DMS 273 (cell line): ENCODE measurements around the gene FAM222A.

Experiments
- DNase-seq: peaks from one replicate; lab custom pipeline; 2025; ENCODE audit not compliant: unreplicated experiment; lab: John Stamatoyannopoulos, UW

FAM222A gene

DNA sequence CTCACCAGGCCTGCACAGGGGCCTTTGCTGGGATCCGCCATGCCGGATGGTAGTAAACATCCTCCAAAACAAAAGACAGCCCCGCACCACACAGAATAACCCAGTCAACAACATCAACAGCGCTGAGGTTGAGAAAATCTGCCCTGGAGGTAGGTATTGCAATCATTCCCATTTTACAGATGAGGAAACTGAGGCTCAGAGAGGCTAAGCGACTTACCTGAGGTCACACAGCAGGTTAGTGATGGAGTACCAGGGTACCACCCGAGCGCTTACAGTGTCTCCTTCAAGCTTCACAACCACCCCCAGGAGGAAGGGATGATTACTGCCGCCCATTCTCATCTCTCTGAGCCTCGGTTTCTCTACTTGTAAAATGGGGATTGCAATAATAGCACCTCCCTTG is 104.6 kb downstream of the FAM222A start:
- no peak for DNase-seq

DNA sequence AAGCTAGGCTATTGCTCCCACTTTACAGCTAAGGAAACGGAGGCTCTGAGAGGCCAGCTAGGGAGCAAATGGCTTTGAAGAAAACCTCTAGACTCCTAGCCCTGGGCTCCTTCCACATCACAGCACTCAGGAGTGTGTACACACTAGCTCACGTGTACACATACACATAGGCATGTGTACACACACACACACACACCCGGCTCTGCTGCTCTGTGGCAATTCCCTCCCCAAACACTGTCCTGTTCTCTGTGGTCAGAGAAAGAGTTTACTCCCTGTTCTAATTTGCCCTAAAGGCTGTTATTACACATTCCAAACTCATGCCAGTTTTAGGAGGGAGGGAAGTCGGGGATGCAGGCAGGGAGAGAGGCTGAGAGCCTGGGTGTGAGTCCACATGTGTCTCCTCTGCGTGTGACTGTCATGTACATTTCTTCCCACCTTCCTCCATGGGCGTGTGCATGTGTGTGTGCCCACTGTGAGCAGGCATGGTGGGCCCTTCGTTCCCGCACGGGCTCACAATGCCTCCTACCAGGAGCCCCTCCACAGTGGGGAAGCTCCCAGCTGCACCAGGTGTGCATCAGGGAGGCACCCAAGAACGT is 105.4 kb downstream of the FAM222A start:
- DNase-seq = peak; percentile 25
